ENCODE results near the gene BEND5. TPM values are rescaled to one million over a fixed set of nuclear protein-coding genes. Genes with fewer than 3 reads are reported as not detected.

The BEND5 gene
- total RNA-seq, 1 donor from 2014 or later: 1.7 TPM

DNA sequence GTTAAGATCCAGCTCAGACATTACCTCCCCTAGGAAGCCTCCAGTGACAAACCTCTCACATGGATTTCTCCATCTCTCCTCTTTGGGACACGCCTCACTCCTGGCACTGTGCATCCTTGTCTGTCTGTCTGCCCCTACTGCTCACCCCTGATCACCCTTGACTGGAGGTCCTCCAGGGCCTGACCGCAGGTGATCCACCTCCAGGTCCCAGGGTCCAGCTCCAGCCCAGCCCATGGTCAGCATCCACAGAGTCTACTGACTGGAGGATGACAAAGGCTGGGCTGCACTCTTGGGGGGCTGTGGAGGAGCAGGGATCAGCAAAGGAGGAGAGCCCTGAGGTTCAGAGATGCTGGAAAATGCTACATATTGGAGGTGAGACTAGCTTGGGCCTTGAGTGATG lies 65.8 kb downstream of the BEND5 start:
- TF ChIP-seq, protein P1, sequence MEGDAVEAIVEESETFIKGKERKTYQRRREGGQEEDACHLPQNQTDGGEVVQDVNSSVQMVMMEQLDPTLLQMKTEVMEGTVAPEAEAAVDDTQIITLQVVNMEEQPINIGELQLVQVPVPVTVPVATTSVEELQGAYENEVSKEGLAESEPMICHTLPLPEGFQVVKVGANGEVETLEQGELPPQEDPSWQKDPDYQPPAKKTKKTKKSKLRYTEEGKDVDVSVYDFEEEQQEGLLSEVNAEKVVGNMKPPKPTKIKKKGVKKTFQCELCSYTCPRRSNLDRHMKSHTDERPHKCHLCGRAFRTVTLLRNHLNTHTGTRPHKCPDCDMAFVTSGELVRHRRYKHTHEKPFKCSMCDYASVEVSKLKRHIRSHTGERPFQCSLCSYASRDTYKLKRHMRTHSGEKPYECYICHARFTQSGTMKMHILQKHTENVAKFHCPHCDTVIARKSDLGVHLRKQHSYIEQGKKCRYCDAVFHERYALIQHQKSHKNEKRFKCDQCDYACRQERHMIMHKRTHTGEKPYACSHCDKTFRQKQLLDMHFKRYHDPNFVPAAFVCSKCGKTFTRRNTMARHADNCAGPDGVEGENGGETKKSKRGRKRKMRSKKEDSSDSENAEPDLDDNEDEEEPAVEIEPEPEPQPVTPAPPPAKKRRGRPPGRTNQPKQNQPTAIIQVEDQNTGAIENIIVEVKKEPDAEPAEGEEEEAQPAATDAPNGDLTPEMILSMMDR (IDR thresholded peaks at IDR 0.05): no peak
- H3K36me3 Mint-ChIP-seq (ENCODE audit: unreplicated experiment): no peaks in the 10 kb centered on the region
- H3K4me3 Mint-ChIP-seq (ENCODE audit: unreplicated experiment): no peak overlapping the region
- H3K4me1 Mint-ChIP-seq (ENCODE audit: unreplicated experiment): no peaks in the 10 kb centered on the region
- no peaks in the 10 kb centered on the region for H3K27me3 Mint-ChIP-seq (ENCODE audit: unreplicated experiment)
- H3K9me3 Mint-ChIP-seq (ENCODE audit: unreplicated experiment): no peaks in the 10 kb centered on the region
- DNase-seq (ENCODE audit: extremely low spot score, unreplicated experiment): no peak
- no peak overlapping the region for H3K27ac Mint-ChIP-seq (ENCODE audit: unreplicated experiment)

DNA sequence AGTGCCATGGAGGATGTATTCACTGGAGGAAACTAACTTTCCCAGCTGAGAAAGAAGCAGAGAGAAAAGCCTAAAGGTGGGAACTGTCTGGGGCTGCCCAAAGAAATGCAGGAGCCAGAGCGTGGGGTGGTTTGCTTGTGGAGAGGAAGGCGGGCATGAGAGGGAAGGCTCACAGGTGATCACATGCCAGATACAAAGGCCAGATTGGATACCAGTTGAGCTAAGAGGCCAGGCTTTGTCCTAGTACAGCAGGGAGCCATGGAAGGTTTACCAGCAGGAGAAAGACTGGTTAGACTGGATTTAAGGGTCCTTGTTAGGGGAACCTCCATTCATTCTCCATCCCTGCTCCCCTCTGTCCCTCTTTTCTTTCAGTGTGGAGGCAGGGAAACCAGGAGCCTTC lies 66.4 kb downstream of the BEND5 start:
- no peaks in the 10 kb centered on the region for H3K27me3 Mint-ChIP-seq (ENCODE audit: unreplicated experiment)
- H3K4me1 Mint-ChIP-seq (ENCODE audit: unreplicated experiment): no peaks in the 10 kb centered on the region
- H3K27ac Mint-ChIP-seq (ENCODE audit: unreplicated experiment): no peak overlapping the region
- no peak for DNase-seq (ENCODE audit: extremely low spot score, unreplicated experiment)
- no peaks in the 10 kb centered on the region for H3K9me3 Mint-ChIP-seq (ENCODE audit: unreplicated experiment)
- no peaks in the 10 kb centered on the region for H3K36me3 Mint-ChIP-seq (ENCODE audit: unreplicated experiment)
- H3K4me3 Mint-ChIP-seq (ENCODE audit: unreplicated experiment): no peak overlapping the region
- TF ChIP-seq, protein P1 (IDR thresholded peaks at IDR 0.05): no peak

DNA sequence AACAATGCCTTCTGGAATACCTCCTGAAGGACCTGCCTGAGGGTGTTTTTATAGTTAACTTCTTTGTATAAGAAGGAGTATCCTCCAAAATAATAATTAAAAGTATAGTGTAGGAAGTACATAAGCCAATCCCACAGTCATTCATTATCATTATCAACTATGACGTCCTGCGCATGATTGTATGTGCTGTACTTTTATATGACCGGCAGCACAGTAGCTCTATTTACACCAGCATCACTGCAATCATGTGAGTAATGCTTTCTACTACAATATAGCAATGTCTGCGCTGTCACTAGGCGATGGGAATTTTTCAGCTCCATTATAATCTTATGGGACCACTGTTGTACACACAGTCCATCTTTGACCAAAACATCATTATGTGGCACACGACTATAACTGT lies 72.0 kb downstream of the BEND5 start:
- no peaks in the 10 kb centered on the region for H3K4me1 Mint-ChIP-seq (ENCODE audit: unreplicated experiment)
- no peak overlapping the region for H3K27ac Mint-ChIP-seq (ENCODE audit: unreplicated experiment)
- DNase-seq (ENCODE audit: extremely low spot score, unreplicated experiment): no peak
- H3K27me3 Mint-ChIP-seq (ENCODE audit: unreplicated experiment): peaks cover 5% of the 10 kb centered on the region
- TF ChIP-seq, protein P1 (IDR thresholded peaks at IDR 0.05): no peak
- H3K9me3 Mint-ChIP-seq (ENCODE audit: unreplicated experiment): no peaks in the 10 kb centered on the region
- H3K4me3 Mint-ChIP-seq (ENCODE audit: unreplicated experiment): no peak overlapping the region
- H3K36me3 Mint-ChIP-seq (ENCODE audit: unreplicated experiment): no peaks in the 10 kb centered on the region

DNA sequence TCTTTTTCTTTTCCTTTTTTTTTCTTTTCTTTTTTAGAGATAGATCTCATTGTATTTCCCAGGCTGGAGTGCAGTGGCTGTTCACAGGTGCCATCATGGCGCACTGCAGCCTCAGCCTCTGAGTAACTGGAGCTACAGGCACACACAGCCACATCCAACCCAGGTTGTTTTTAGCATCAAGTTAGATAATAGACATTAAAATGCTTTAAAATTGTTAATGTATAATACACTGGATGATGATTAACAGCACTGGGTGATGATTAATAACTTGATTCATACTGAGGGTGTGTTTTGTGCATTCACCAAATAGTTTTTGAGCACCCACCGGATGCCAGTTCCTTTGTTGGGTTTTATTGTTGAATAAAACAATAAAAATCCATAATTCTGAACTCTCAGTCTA lies 75.2 kb downstream of the BEND5 start:
- H3K36me3 Mint-ChIP-seq (ENCODE audit: unreplicated experiment): no peaks in the 10 kb centered on the region
- no peak overlapping the region for H3K4me3 Mint-ChIP-seq (ENCODE audit: unreplicated experiment)
- TF ChIP-seq, protein P1 (IDR thresholded peaks at IDR 0.05): no peak
- no peaks in the 10 kb centered on the region for H3K4me1 Mint-ChIP-seq (ENCODE audit: unreplicated experiment)
- no peak overlapping the region for H3K27ac Mint-ChIP-seq (ENCODE audit: unreplicated experiment)
- no peaks in the 10 kb centered on the region for H3K9me3 Mint-ChIP-seq (ENCODE audit: unreplicated experiment)
- no peak for DNase-seq (ENCODE audit: extremely low spot score, unreplicated experiment)
- H3K27me3 Mint-ChIP-seq (ENCODE audit: unreplicated experiment): peaks cover 5% of the 10 kb centered on the region

DNA sequence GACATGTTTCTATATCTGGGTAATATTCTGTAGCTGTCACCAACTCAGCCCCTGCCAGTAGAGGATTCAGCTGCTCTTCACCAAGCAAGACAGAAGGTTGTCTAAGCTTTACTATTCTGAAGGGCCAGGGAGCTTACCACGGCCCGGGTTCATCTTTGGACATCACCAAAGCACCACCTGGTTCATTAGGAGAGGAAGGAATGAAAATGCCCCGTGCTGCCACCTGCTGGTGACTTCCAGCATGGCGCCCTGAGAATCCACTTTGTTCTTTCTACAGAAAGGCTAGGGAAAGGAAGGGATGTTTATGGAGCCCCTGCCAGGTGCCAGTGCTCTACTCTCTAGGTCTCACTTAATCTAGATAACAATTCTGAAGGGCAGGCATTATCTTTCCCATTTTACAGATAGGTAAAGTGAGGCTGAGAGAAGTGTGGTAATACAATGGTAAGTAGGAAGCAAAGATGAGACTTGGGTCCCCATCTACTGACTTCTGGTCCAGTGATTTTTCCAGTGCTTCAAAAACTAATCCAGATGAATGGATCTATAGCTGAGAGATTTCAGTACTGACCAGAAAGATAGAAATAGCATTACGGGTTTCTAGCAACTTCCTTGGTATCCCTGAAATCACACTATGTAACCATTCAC lies 79.5 kb downstream of the BEND5 start:
- TF ChIP-seq, protein P1 (IDR thresholded peaks at IDR 0.05): peak; percentile 77
- H3K4me3 Mint-ChIP-seq (ENCODE audit: unreplicated experiment): no peak overlapping the region
- no peak for DNase-seq (ENCODE audit: extremely low spot score, unreplicated experiment)
- peaks cover 3% of the 10 kb centered on the region for H3K27me3 Mint-ChIP-seq (ENCODE audit: unreplicated experiment)
- H3K27ac Mint-ChIP-seq (ENCODE audit: unreplicated experiment): no peak overlapping the region
- H3K9me3 Mint-ChIP-seq (ENCODE audit: unreplicated experiment): no peaks in the 10 kb centered on the region
- H3K4me1 Mint-ChIP-seq (ENCODE audit: unreplicated experiment): no peaks in the 10 kb centered on the region
- H3K36me3 Mint-ChIP-seq (ENCODE audit: unreplicated experiment): no peaks in the 10 kb centered on the region
